ENCODE data around the gene HECA. TPM values are rescaled to one million over a fixed set of nuclear protein-coding genes. Genes with fewer than 3 reads are reported as not detected.
A peak's percentile ranks its signal among the peaks of the same experiment; 100 is the strongest.
"Not testable (repeated sequence)": the region's sequence is repeated elsewhere in the genome, so short reads cannot be mapped to it uniquely, and the experiment has no call there.

HECA gene
- total and polyA plus RNA-seq, 2 donors = 12.5 to 35.2 TPM

- DNase-seq (ENCODE audit: extremely low spot score) = peak; percentile 76
- Histone ChIP-seq H3K36me3 (ENCODE audit: insufficient read depth) (no peaks in the 10 kb centered on the region), H3K27ac (ENCODE audit: low read depth) (peak overlapping the region; percentile 14), H3K4me1 (ENCODE audit: insufficient read depth) (no peaks in the 10 kb centered on the region), H3K4me3 (ENCODE audit: low read depth, low read length) (no peak overlapping the region)
- 6% methylated on average over 7 of the region's 7 CpGs for WGBS
Observed at GRCh38 chr6:139219271-139219729, 84.4 kb downstream of the HECA start.

DNA sequence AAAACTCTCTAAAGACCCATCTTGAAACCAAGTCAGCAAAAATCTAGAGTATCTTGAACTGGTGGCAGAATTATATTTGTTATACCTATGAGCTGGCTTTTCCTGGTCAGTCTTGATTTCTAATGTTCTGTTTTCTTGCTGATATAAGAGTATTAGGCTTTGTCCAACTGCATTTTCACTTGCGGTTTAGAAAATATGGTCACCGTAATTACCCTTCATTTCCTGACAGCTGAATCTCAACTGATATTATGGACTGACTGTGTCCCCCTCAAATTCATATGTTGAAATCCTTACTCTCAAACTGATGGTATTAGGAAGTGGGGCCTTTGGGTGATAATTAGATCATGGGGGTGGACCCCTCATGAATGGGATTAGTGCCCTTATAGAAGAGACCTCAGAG, 84.9 kb downstream of the HECA start:
- Histone ChIP-seq H3K36me3 (ENCODE audit: insufficient read depth) (no peaks in the 10 kb centered on the region), H3K4me1 (ENCODE audit: insufficient read depth) (no peaks in the 10 kb centered on the region), H3K4me3 (ENCODE audit: low read depth, low read length) (no peak overlapping the region), H3K27ac (ENCODE audit: low read depth) (no peak overlapping the region)
- no peak for DNase-seq (ENCODE audit: extremely low spot score)
- WGBS = 95% methylated on average over 2 of the region's 2 CpGs

- H3K36me3 ChIP-seq (ENCODE audit: insufficient read depth); H3K27ac ChIP-seq (ENCODE audit: low read depth); H3K4me1 ChIP-seq (ENCODE audit: insufficient read depth); H3K4me3 ChIP-seq (ENCODE audit: low read depth, low read length); DNase-seq (ENCODE audit: extremely low spot score): not testable (repeated sequence)
- WGBS = 96% methylated on average over 3 of the region's 3 CpGs
Observed at GRCh38 chr6:139228387-139228786, 93.5 kb downstream of the HECA start.

Other genes with a start within 250 kb of the HECA start
- 96.8 TPM for gene REPS1, start 146.8 kb upstream of the HECA start, total RNA-seq
- gene REPS1, start 146.8 kb upstream of the HECA start, polyA plus RNA-seq = 26.6 TPM
- gene ABRACL, start 106.3 kb upstream of the HECA start, total RNA-seq = 33.8 TPM
- gene ABRACL, start 106.3 kb upstream of the HECA start, polyA plus RNA-seq = 30.2 TPM
- gene TXLNB, start 156.9 kb downstream of the HECA start, total RNA-seq = 8.0 TPM
- 0.58 TPM for gene TXLNB, start 156.9 kb downstream of the HECA start, polyA plus RNA-seq
- 32.4 TPM for gene CITED2, start 239.6 kb downstream of the HECA start, total RNA-seq
- 70.8 TPM for gene CITED2, start 239.6 kb downstream of the HECA start, polyA plus RNA-seq